VCaP (cell line): ENCODE measurements around the gene ANP32B.
"Not testable (repeated sequence)": the region's sequence is repeated elsewhere in the genome, so short reads cannot be mapped to it uniquely, and the experiment has no call there.

Experiments used
- H3K27ac ChIP-seq: fragments of 450-650 bp; 2 replicates; pipeline ENCODE4 v1.5.1; 2017
- TF ChIP-seq, protein P1 (sequence below): fragments of 450-650 bp; conservative IDR thresholded peaks from 2 replicates; pipeline ENCODE4 v1.5.1; 2017; ENCODE audit warnings: mild to moderate bottlenecking, moderate library complexity

The ANP32B gene

DNA sequence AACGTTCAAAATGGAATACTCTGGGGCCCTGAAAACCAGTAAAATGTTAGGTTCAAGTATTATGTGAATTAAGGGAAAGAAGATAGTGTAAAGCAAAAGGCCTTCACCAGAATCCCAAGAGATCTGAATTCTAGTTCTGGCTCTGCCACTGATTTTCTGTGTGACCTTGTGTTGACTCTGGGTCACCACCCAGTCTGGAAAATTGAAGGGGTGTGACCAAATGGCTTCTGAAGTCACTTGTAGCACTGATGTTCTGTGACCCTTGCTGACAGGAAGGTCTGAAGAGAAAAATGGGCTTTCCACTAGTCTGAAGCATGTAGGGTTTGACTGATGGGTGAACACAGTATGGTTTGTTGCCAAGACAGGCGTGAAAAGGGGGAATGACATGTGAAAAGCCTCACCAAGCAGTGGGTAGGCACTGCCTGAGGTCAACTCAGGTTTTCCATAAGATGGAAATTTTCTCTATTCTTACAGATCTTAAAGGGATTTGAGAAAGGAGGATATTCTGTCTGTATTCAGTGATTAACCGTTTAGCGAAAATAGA is 33.1 kb downstream of the ANP32B start:
- TF ChIP-seq, protein P1, sequence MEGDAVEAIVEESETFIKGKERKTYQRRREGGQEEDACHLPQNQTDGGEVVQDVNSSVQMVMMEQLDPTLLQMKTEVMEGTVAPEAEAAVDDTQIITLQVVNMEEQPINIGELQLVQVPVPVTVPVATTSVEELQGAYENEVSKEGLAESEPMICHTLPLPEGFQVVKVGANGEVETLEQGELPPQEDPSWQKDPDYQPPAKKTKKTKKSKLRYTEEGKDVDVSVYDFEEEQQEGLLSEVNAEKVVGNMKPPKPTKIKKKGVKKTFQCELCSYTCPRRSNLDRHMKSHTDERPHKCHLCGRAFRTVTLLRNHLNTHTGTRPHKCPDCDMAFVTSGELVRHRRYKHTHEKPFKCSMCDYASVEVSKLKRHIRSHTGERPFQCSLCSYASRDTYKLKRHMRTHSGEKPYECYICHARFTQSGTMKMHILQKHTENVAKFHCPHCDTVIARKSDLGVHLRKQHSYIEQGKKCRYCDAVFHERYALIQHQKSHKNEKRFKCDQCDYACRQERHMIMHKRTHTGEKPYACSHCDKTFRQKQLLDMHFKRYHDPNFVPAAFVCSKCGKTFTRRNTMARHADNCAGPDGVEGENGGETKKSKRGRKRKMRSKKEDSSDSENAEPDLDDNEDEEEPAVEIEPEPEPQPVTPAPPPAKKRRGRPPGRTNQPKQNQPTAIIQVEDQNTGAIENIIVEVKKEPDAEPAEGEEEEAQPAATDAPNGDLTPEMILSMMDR: no peak
- no peak overlapping the region for H3K27ac ChIP-seq

DNA sequence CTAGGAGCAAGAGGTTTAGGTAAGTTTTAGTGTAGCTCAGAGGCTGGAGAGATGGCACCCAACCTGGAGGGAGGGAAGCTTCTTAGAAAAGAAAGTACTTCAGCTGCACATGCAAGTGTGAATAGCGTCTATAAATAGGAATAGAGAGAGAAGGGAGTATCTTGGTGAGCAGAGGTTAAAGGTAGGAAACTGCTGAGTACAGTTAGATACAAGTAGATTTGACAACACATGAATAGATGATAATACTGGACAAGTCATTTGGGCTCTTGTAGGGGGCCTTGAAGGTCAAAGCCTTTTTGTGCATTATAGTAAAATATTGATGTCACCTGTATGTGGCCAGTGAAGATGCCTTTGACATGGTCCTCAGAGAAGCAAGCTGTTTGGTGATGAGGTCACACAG is 34.2 kb downstream of the ANP32B start:
- TF ChIP-seq, protein P1: no peak
- H3K27ac ChIP-seq: no peak overlapping the region

DNA sequence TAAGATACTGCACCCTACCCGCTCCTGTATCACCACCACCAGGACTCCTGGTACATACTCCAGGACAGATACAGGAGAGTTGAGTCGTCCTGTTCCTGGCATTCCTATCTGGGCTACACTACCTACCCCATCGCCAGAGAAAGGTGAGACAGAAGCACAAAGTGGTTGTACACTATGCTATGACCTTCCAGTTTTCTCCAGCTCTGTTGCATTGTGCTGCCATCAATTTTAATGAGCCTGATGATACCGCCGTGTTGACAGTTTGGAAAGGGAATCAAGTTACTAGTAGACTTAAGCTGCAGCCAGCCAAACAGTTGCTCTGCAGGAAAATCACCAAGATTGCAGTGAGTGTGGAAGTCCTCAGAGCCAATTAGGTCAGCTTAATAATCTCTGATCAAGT is 35.2 kb downstream of the ANP32B start:
- TF ChIP-seq, protein P1: no peak
- no peak overlapping the region for H3K27ac ChIP-seq

DNA sequence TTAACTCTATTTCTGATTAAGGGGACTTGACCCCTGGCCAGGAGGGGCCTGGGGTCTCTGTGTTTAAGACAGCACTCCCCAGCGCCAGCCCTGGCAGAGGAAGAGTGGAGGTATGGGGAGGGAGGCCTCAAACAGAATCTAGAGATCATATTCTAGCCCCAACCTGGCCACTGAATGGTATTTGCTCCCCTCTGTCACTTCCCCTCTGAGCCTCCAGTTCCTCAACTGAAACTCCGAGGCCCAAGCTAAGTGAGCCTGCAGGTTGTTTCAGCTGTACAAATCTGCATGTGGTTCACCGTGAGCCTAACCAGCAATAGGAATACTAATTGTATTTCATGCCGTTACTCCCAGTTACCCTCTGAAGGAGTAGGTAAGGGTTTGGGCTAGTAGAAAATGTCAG is 36.0 kb downstream of the ANP32B start:
- TF ChIP-seq, protein P1: no peak
- H3K27ac ChIP-seq: no peak overlapping the region

DNA sequence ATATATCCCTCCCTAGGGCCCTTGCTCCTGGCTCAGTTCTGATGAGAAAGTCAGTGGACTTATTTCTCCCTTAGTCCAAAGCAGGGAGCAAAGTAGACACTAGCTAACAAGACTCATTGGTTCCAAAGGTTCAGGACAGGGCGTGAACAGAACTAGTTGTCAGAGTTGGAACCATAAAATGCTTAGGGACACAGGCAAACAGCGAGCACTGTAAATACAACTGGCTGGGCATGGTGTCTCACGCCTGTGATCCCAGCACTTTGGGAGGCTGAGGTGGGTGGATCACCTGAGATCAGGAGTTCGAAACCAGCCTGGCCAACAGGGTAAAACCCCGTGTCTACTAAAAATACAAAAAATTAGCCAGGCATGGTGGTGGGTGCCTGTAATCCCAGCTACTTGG is 36.7 kb downstream of the ANP32B start:
- H3K27ac ChIP-seq: not testable (repeated sequence)

DNA sequence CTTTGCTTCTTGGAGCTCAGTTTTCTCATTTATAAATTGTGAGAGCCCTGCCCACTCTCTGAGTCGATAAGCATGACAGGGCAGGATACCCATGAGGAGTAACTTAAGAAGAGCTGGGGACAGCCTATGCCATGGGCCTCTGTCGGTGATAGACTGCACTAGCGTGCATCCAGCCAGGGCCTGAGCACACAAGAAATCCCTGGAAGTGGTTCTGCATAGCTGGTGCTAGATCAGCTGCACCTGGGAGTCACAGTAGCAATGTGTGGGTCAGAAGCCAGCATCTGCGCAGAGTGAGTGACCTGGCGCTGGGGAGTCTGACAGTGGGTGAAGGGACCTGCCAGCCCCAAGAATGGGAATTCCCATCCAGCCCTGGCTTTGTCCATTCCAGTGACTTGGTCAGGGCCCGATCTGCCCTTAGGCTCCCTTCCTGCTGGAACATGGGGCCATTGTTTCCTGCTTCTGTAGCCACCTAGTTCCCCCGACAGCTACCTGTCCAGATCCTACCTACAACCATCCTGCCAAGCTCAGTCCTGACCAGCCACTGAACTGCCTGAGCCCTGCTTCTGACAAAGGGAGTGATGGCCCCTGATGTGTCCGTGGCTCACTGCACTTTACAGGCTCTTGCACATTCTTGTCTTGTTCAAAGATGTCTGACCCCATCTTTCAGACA is 37.5 kb downstream of the ANP32B start:
- H3K27ac ChIP-seq: no peak overlapping the region
- TF ChIP-seq, protein P1: no peak

DNA sequence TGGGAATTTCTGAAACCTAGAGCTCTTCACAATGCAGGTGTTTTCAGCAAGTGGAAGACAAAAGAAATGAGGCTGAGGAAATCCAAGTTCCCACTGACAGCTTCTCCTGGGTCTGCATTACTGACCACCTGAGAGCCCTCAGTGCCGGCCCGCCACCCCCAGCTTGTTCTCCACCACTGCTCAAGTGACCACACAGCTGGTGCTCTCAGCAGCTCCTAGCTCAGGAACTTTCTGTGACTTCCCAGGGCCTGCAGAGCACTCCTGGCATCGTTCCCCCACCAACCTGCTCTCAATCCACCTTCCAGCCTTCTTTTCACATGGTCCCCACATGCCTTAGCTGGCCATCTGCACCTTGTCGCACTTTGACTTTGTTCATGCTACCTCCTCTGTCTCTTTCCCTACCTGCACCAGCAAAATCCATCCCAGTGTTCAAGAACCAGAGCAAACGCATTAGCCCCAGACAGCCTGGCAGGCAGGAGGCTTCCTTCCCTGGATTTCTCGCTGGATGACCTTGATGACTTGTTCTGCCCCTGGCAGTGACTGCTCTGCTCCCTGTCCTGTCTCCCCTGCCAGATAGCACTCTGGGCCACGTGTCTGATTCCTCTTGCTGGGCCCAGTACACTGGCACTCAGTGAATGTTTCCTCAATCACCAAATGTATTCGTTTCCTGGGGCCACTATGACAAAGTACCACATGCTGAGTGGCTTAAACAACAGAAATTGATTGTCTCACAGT is 38.3 kb downstream of the ANP32B start:
- TF ChIP-seq, protein P1: no peak

DNA sequence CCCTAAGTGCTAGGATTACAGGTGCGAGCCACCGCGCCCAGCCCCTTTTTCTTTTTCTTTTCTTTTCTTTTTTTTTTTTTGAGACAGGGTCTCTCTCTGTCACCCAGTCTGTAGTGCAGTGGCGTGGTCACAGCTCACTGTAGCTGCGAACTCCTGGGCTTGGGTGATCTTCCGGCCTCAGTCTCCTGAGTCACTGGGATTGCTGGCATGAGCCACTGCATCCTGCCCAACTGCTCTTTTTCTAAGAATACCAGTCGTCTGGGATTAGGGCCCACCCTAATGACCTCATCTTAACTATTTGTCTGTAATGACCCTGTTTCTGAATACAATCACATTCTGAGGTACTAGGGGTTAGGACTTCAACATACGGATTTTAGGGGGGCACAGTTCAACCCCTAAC is 39.3 kb downstream of the ANP32B start:
- TF ChIP-seq, protein P1: no peak
- no peak overlapping the region for H3K27ac ChIP-seq

More for the DNA sequence above, 38.3 kb downstream of the ANP32B start:
- no peak overlapping the region for H3K27ac ChIP-seq
